MM.1S (cell line): ENCODE data around the gene IFT122.

Source experiments
- DNase-seq: peaks from one replicate; pipeline ENCODE4 v3.0.0-alpha.2; 2015
- H2AFZ ChIP-seq: fragments of 300-600 bp; sonication (generic); 2 replicates; pipeline ENCODE4 v1.6.0; 2016; ENCODE audit warnings: antibody characterized with exemption, low read length
- H3F3A ChIP-seq: fragments of 300-600 bp; sonication (generic); 2 replicates; pipeline ENCODE4 v1.6.1; 2016; ENCODE audit warnings: mild to moderate bottlenecking, antibody characterized with exemption, low read length, moderate library complexity, mixed read lengths; ENCODE audit not compliant: insufficient read depth
- H3K27ac ChIP-seq: fragments of 300-600 bp; sonication (generic); 2 replicates; pipeline ENCODE4 v1.5.1; 2016; ENCODE audit warnings: mild to moderate bottlenecking, low read length
- H3K27me3 ChIP-seq: fragments of 300-600 bp; sonication (generic); replicated peaks from 2 replicates; pipeline ENCODE4 v1.6.0; 2016; ENCODE audit warnings: low read length; ENCODE audit not compliant: insufficient read depth
- H3K36me3 ChIP-seq: fragments of 300-600 bp; sonication (generic); replicated peaks from 2 replicates; pipeline ENCODE4 v1.6.1; 2016; ENCODE audit warnings: mild to moderate bottlenecking, low read length, mixed read lengths; ENCODE audit not compliant: insufficient read depth
- H3K4me1 ChIP-seq: fragments of 300-600 bp; sonication (generic); 2 replicates; pipeline ENCODE4 v1.6.1; 2016; ENCODE audit warnings: low read length, mixed read lengths
- H3K4me2 ChIP-seq: fragments of 300-600 bp; sonication (generic); 2 replicates; pipeline ENCODE4 v1.6.0; 2016; ENCODE audit warnings: low read depth, low read length
- H3K4me3 ChIP-seq: fragments of 300-600 bp; sonication (generic); 2 replicates; pipeline ENCODE4 v1.5.1; 2016; ENCODE audit warnings: low read length, mixed read lengths
- H3K79me2 ChIP-seq: fragments of 300-600 bp; sonication (generic); 2 replicates; pipeline ENCODE4 v1.6.1; 2016; ENCODE audit warnings: mixed run types, low read length, mixed read lengths
- H3K9ac ChIP-seq: fragments of 300-600 bp; sonication (generic); 2 replicates; pipeline ENCODE4 v1.6.1; 2016; ENCODE audit warnings: low read length, mixed read lengths
- H3K9me2 ChIP-seq: fragments of 300-600 bp; sonication (generic); replicated peaks from 2 replicates; pipeline ENCODE4 v1.6.1; 2016; ENCODE audit warnings: mild to moderate bottlenecking, low read length, mixed read lengths; ENCODE audit not compliant: insufficient read depth
- H3K9me3 ChIP-seq: fragments of 300-600 bp; sonication (generic); replicated peaks from 2 replicates; pipeline ENCODE4 v1.6.1; 2016; ENCODE audit warnings: mild to moderate bottlenecking, low read length, mixed read lengths; ENCODE audit not compliant: insufficient read depth
- H4K20me1 ChIP-seq: fragments of 300-600 bp; sonication (generic); 2 replicates; pipeline ENCODE4 v1.6.1; 2016; ENCODE audit warnings: mild to moderate bottlenecking, low read length, moderate library complexity, mixed read lengths; ENCODE audit not compliant: insufficient read depth
- CTCF ChIP-seq: fragments of 300-600 bp; sonication (generic); IDR thresholded peaks from 2 replicates; pipeline ENCODE4 v1.5.1; 2016; ENCODE audit warnings: antibody characterized with exemption, low read length, mixed read lengths
- EZH2 ChIP-seq: fragments of 300-600 bp; sonication (generic); optimal IDR thresholded peaks from 2 replicates; pipeline ENCODE3; 2017; ENCODE audit warnings: low read depth, mild to moderate bottlenecking, antibody characterized with exemption, low read length, mixed read lengths
- EZH2phosphoT487 ChIP-seq: fragments of 300-600 bp; sonication (generic); IDR thresholded peaks from 2 replicates; pipeline ENCODE4 v1.6.1; 2018; ENCODE audit warnings: antibody characterized with exemption, low read length

Gene IFT122

DNA sequence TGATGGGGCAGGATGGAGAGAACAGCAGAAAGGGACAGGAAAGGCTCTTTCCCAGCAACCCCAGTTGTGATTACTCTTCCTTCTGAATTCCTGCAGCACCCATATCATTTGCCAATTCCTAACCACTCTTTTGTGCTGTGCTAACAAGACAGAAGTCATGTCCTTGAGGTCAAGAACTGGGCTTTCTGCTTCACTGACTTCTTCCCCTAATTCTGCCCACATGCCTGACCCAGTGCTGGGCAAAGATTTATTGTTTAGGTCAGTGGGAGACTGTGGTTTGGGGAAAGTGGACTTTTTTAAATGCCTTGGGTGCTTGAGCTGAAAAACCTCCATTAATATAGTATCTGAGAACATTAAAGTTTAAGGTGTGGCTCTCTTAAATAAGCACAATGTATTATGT lies 7.4 kb upstream of the IFT122 start:
- peaks cover 26% of the 10 kb centered on the region; the same call in 1 of the 2 replicates for H3K36me3 ChIP-seq
- no peak overlapping the region for H3K9ac ChIP-seq
- DNase-seq = no peak
- H3K27me3 ChIP-seq = no peaks in the 10 kb centered on the region
- TF ChIP-seq EZH2 (no peak), EZH2phosphoT487 (no peak), CTCF (no peak)
- peaks cover 24% of the 10 kb centered on the region for H3F3A ChIP-seq
- H2AFZ ChIP-seq = no peak overlapping the region
- H3K79me2 ChIP-seq = peaks cover 45% of the 10 kb centered on the region
- no peak overlapping the region for H3K27ac ChIP-seq
- H3K4me2 ChIP-seq = no peak overlapping the region
- H3K9me3 ChIP-seq = no peaks in the 10 kb centered on the region
- no peak overlapping the region for H3K4me3 ChIP-seq
- H3K4me1 ChIP-seq = peaks cover 30% of the 10 kb centered on the region
- H4K20me1 ChIP-seq = no peaks in the 10 kb centered on the region
- H3K9me2 ChIP-seq = no peaks in the 10 kb centered on the region

DNA sequence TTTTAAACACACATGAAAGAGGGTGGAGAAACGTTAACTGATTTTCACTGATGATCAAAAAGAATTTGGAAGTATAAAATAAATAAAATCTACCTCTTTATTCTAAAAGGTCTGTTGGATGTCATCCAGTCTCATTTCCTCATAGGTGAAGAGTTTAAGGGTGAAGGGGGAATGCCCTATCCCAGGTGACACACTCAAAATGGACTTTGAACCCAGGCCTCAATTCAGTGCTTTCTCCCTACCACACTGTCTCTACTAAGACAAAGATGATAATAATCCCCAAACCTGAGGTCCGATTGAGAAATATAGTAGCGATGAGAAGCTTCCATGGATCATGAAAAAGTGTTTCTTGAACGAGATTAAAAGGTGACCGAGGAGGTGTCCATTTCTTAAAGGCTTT lies 6.5 kb upstream of the IFT122 start:
- DNase-seq = no peak
- Histone ChIP-seq H3K4me3 (no peak overlapping the region), H3K9me3 (no peaks in the 10 kb centered on the region), H3K27me3 (no peaks in the 10 kb centered on the region), H3K9me2 (no peaks in the 10 kb centered on the region), H4K20me1 (no peaks in the 10 kb centered on the region), H3K36me3 (peaks cover 29% of the 10 kb centered on the region; the same call in 1 of the 2 replicates), H3K9ac (no peak overlapping the region), H3K4me1 (peaks cover 33% of the 10 kb centered on the region), H3K79me2 (peaks cover 54% of the 10 kb centered on the region), H3K27ac (no peak overlapping the region), H2AFZ (no peak overlapping the region), H3K4me2 (no peak overlapping the region), H3F3A (peaks cover 24% of the 10 kb centered on the region)
- TF ChIP-seq EZH2phosphoT487 = no peak
- no peak for TF ChIP-seq EZH2
- no peak for TF ChIP-seq CTCF

DNA sequence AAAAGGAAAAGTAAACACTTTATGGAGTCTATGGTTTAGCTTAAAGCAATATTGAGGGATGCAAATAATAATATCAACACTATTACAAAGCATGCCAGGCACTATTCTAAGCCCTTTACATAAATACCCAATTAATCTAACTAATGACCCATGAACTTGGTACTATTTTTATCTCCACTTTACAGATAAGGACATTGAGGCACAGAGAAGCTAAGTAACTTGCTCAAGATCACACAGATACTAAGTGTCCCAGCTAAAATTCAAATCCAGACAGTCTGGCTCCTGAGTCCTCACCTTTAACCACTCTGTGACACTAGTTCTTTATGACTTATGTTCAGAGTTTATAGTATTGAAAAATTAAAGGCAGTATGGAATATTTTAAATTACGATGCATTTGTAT lies 5.9 kb upstream of the IFT122 start:
- Histone ChIP-seq H3K4me2 (no peak overlapping the region), H3K79me2 (peaks cover 60% of the 10 kb centered on the region), H2AFZ (no peak overlapping the region), H3K27me3 (no peaks in the 10 kb centered on the region), H3K9ac (no peak overlapping the region), H3K4me1 (peaks cover 28% of the 10 kb centered on the region), H3K36me3 (peaks cover 29% of the 10 kb centered on the region; the same call in 1 of the 2 replicates), H3K4me3 (no peak overlapping the region), H4K20me1 (no peaks in the 10 kb centered on the region), H3K9me2 (no peaks in the 10 kb centered on the region), H3F3A (peaks cover 23% of the 10 kb centered on the region), H3K9me3 (no peaks in the 10 kb centered on the region), H3K27ac (no peak overlapping the region)
- DNase-seq = no peak
- TF ChIP-seq EZH2 = no peak
- TF ChIP-seq CTCF = no peak
- TF ChIP-seq EZH2phosphoT487 = no peak
